ENCODE measurements around the gene FOXP1. TPM values are rescaled to one million over a fixed set of nuclear protein-coding genes. Genes with fewer than 3 reads are reported as not detected.

FOXP1 gene
- total RNA-seq, 4 donors from 2014 or later: 54.2 to 152 (median 129) TPM

DNA sequence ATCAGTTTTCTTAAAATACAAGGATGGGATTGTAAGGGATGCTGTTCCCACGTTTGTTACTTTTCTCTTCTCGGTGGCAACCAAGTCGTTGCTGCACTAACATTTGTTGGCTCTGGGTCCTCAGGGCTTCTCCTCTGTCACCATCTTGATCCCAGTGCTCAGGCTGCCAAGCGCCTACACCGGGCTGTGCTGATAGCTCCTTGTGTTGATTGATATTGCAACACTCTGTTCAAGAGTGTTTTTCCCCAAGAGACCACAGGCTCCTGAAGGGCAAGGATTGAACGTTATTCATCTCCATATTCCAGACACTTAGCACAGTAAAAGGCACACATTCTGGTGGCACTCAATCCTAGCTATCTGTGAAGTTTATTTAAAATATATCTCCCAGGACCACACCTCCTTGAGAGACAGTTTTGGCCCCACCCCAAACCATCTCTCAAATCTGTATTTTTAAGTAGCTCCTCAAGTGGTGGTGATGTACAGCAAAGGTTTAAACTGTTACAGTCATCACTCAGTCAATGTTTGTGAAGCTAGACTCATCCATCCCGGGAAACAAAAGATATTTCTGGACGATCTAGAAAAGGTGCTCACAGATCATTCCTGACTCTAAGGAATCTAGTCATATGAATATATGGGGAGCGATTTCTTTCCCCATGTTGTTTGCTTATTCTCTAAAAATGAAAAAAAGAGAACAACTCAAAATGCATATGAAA is 38.5 kb upstream of the FOXP1 start:
- no peaks in the 10 kb centered on the region for H3K4me1 ChIP-seq
- TF ChIP-seq POLR2A (IDR thresholded peaks at IDR 0.05): no peak
- TF ChIP-seq, protein P1, sequence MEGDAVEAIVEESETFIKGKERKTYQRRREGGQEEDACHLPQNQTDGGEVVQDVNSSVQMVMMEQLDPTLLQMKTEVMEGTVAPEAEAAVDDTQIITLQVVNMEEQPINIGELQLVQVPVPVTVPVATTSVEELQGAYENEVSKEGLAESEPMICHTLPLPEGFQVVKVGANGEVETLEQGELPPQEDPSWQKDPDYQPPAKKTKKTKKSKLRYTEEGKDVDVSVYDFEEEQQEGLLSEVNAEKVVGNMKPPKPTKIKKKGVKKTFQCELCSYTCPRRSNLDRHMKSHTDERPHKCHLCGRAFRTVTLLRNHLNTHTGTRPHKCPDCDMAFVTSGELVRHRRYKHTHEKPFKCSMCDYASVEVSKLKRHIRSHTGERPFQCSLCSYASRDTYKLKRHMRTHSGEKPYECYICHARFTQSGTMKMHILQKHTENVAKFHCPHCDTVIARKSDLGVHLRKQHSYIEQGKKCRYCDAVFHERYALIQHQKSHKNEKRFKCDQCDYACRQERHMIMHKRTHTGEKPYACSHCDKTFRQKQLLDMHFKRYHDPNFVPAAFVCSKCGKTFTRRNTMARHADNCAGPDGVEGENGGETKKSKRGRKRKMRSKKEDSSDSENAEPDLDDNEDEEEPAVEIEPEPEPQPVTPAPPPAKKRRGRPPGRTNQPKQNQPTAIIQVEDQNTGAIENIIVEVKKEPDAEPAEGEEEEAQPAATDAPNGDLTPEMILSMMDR (IDR thresholded peaks at IDR 0.05): no peak
- H3K27me3 ChIP-seq: no peaks in the 10 kb centered on the region
- intact Hi-C loops (cut with DNase I; ENCODE audit: low total_unique reads): no loop called here
- H3K36me3 ChIP-seq: no peaks in the 10 kb centered on the region
- DNase-seq: no peak
- H3K9me3 ChIP-seq: no peaks in the 10 kb centered on the region
- no peak overlapping the region for H3K27ac ChIP-seq
- H3K4me3 ChIP-seq: no peak overlapping the region

DNA sequence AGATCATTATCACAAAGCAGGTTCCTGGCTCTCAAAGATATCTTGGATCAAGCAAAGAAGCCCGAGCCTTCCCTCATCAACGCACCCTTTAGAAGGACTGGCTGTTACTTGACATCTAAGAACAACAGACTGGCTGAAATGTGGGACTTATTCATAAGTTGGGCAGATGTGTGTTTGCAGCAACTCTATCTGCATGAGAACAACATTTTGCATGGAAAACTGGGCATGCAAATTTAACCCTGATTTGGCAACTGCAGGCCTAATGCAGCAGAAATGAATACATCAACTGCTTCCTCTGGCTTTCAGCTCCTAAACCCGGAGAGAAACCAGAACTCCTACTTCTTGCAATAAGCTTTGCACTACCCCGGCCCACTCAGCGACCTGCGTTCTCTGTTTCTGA is 35.0 kb upstream of the FOXP1 start:
- TF ChIP-seq, protein P1 (IDR thresholded peaks at IDR 0.05): no peak
- no peak for TF ChIP-seq POLR2A (IDR thresholded peaks at IDR 0.05)
- Histone ChIP-seq H3K27ac (no peak overlapping the region), H3K4me1 (no peaks in the 10 kb centered on the region), H3K4me3 (no peak overlapping the region), H3K27me3 (no peaks in the 10 kb centered on the region), H3K36me3 (no peaks in the 10 kb centered on the region), H3K9me3 (no peaks in the 10 kb centered on the region)
- intact Hi-C loops (cut with DNase I; ENCODE audit: low total_unique reads): no loop called here
- no peak for DNase-seq

DNA sequence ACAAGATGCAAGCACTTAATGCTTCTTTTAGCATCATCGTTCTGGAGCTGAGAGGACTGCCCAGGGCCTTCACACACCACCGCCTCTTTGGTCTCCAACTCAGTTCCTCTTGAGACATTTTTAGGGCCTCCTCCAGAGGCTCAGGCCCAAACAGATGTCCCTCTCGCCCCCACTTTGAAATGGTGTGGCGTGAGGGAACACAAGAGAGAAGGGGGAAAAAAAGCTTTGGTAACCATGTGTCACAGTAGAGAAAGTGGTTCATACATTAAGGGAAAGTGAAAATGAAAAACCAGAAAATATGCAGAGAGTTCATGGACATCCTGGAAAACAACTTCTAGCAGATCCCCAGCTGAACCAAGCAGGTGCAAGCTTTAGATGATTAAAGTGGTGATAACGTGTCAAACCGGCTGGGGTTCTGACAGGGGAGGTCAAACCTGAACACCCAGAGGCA is 33.1 kb upstream of the FOXP1 start:
- Histone ChIP-seq H3K36me3 (no peaks in the 10 kb centered on the region), H3K9me3 (no peaks in the 10 kb centered on the region), H3K4me1 (no peaks in the 10 kb centered on the region), H3K27me3 (no peaks in the 10 kb centered on the region), H3K27ac (no peak overlapping the region), H3K4me3 (no peak overlapping the region)
- intact Hi-C loops (cut with DNase I; ENCODE audit: low total_unique reads): no loop called here
- TF ChIP-seq, protein P1 (IDR thresholded peaks at IDR 0.05): no peak
- TF ChIP-seq POLR2A (IDR thresholded peaks at IDR 0.05): no peak
- DNase-seq: no peak

DNA sequence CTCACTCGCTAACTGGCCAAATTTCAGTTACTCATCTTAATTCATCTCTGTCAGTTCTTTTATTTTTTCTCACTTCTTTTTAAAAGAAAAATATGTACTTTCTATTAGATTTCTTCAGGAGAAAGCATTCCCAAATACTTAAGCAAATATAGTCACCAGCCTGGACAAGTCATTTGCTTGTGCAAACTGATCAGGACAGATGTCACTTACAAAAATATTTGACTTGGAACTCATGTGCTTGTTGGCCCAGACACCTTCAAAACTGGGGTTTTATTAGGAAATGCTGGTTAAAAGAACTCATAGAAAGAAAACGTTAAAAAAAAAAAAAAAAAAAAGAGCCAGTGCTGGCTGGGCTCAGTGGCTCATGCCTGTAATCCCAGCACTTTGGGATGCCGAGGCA is 31.3 kb upstream of the FOXP1 start:
- Histone ChIP-seq H3K36me3 (no peaks in the 10 kb centered on the region), H3K27me3 (no peaks in the 10 kb centered on the region), H3K27ac (no peak overlapping the region), H3K9me3 (no peaks in the 10 kb centered on the region), H3K4me3 (no peak overlapping the region), H3K4me1 (no peaks in the 10 kb centered on the region)
- DNase-seq: no peak
- TF ChIP-seq, protein P1 (IDR thresholded peaks at IDR 0.05): no peak
- TF ChIP-seq POLR2A (IDR thresholded peaks at IDR 0.05): no peak
- intact Hi-C loops (cut with DNase I; ENCODE audit: low total_unique reads): no loop called here

DNA sequence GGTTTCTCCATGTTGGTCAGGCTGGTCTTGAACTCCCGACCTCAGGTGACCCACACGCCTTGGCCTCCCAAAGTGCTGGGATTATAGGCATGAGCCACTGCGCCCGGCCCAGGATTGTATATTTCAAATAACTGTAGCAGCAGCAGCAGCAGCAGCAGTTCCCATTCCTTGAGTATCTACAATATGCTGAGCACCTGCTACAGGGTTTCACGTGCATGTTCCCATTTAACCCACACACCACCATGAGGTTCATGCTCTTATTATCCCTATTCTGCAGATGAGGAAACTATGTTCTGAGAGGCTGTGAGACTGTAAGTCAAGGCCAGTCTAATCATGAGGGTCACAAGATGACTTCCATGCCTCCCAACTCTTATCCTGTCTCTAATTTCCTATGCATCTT is 30.9 kb upstream of the FOXP1 start:
- Histone ChIP-seq H3K27ac (no peak overlapping the region), H3K4me1 (no peaks in the 10 kb centered on the region), H3K27me3 (no peaks in the 10 kb centered on the region), H3K4me3 (no peak overlapping the region), H3K9me3 (no peaks in the 10 kb centered on the region), H3K36me3 (no peaks in the 10 kb centered on the region)
- intact Hi-C loops (cut with DNase I; ENCODE audit: low total_unique reads): no loop called here
- DNase-seq: no peak
- TF ChIP-seq POLR2A (IDR thresholded peaks at IDR 0.05): no peak
- TF ChIP-seq, protein P1 (IDR thresholded peaks at IDR 0.05): no peak

All from uterus (tissue), 4 donors.